Spleen (tissue), 7 donors: ENCODE results near the gene FAM83F.

Source experiments
- CTCF ChIP-seq, 11 experiments: fragments of 200-600 bp in 7 of 11; fragments of 450-650 bp in 4 of 11; sonication (generic) in 4 of 11; IDR thresholded peaks in 8 of 11; conservative IDR thresholded peaks in 3 of 11; 1 replicate in 7 of 11; 2 replicates in 4 of 11; pipeline versions ENCODE4 v1.4.0 to v1.8.0; 2016 to 2021; ENCODE audit warnings: antibody characterized with exemption in 11 of 11, inconsistent platforms in 4 of 11, mild to moderate bottlenecking in 1 of 11
- POLR2A ChIP-seq, 3 donors: fragments of 450-650 bp; IDR thresholded peaks; one replicate each; pipeline ENCODE4 v1.5.1; 2017; ENCODE audit warnings: antibody characterized with exemption in 3 of 3, mild to moderate bottlenecking in 1 of 3
- POLR2AphosphoS5 ChIP-seq, 3 donors: sonication (generic); formaldehyde crosslinking; IDR thresholded peaks; one replicate each; pipeline ENCODE4 v1.5.1; 2017; ENCODE audit warnings: antibody characterized with exemption in 3 of 3
- donor health status: DM: no; HTN: no; CAD: no; lungs with moderate emphysema.
- donor health status: DM: no; HTN: no; CAD: no.
- donor health status: DM: no; HTN: no; CAD: no.

- TF ChIP-seq CTCF (IDR thresholded peaks at IDR 0.05 in 8 of 11, conservative IDR thresholded peaks at IDR 0.05 in 3 of 11) (no peak), POLR2A (IDR thresholded peaks at IDR 0.05) (no peak), POLR2AphosphoS5 (IDR thresholded peaks at IDR 0.05) (no peak)
These were observed 14.1 kb downstream of the FAM83F start for GRCh38 chr22:40008726-40009291.
